HCT116 (cell line): ENCODE measurements around the gene PAK1. TPM values are rescaled to one million over a fixed set of nuclear protein-coding genes. Genes with fewer than 3 reads are reported as not detected.

Source experiments
- ATAC-seq: fragments of 200-7000 bp; cut with Tn5 transposase; 2 replicates; pipeline ENCODE4 v1.9.1; 2020; ENCODE audit warnings: mild to moderate bottlenecking, moderate library complexity
- BruUV-seq: library from RNA; stranded (reverse); fragments of 400-500 nt; replicated peaks from 2 replicates; lab custom pipeline; 2021; lab: Mats Ljungman, UMichigan
- CTCF ChIA-PET: fragments of 300-600 bp; sonication (Branson Sonifier 250); formaldehyde crosslinking; loops from one replicate; lab custom pipeline; 2021; ENCODE audit warnings: antibody characterized with exemption; lab: Charles Lee
- POLR2A ChIA-PET: fragments of 300-600, 350-600 bp; sonication (Branson Sonifier 250); formaldehyde crosslinking; loops from one replicate; lab custom pipeline; 2021; ENCODE audit warnings: antibody characterized with exemption; lab: Charles Lee
- RAD21 ChIA-PET, 2 experiments: fragments of 300-600 bp; sonication (Branson Sonifier 250); formaldehyde crosslinking; loops; one replicate each; lab custom pipeline; 2023; ENCODE audit warnings: low total read pairs in 2 of 2; ENCODE audit not compliant: uncharacterized antibody in 2 of 2, unreplicated experiment in 2 of 2, low non-redundant PET in 1 of 2; lab: Charles Lee
- DNase-seq: peaks from one replicate; pipeline ENCODE4 v3.0.0-alpha.2; 2010; ENCODE audit warnings: low read depth, low spot score
- H2AFZ ChIP-seq: fragments of 200-600 bp; shearing (Covaris generic), sonication (generic); 2 replicates; pipeline ENCODE4 v1.6.1; 2017; ENCODE audit warnings: low read depth, mixed run types, mixed read lengths, antibody characterized with exemption, low read length; ENCODE audit not compliant: poor library complexity, severe bottlenecking
- H3K27ac ChIP-seq: 2 replicates; pipeline ENCODE4 v1.5.1; 2012; ENCODE audit warnings: low read depth, low read length
- H3K27me3 ChIP-seq: fragments of 200-600 bp; sonication (generic); 2 replicates; pipeline ENCODE4 v1.6.1; 2016; ENCODE audit warnings: mixed run types, low read length, mixed read lengths; ENCODE audit not compliant: insufficient read depth
- H3K36me3 ChIP-seq, 2 experiments: fragments of 200-500 bp in 1 of 2; fragments of 200-600 bp in 1 of 2; sonication (Bioruptor generic) in 1 of 2; sonication (generic) in 1 of 2; 2 replicates each; pipeline versions ENCODE4 v1.5.1 to v1.6.1; 2014 to 2016; ENCODE audit warnings: low read length in 2 of 2, inconsistent platforms in 1 of 2, mixed read lengths in 1 of 2, mixed run types in 1 of 2; ENCODE audit not compliant: insufficient read depth in 2 of 2, control insufficient read depth in 1 of 2
- H3K4me1 ChIP-seq, 2 experiments: fragments of 200-600 bp in 1 of 2; sonication (generic) in 1 of 2; 2 replicates each; pipeline versions ENCODE4 v1.5.1 to v1.6.1; 2012 to 2017; ENCODE audit warnings: low read length in 2 of 2, inconsistent platforms in 1 of 2, mild to moderate bottlenecking in 1 of 2, mixed read lengths in 1 of 2, mixed run types in 1 of 2, moderate library complexity in 1 of 2; ENCODE audit not compliant: insufficient read depth in 2 of 2, control insufficient read depth in 1 of 2
- H3K4me2 ChIP-seq: fragments of 200-600 bp; sonication (generic); 2 replicates; pipeline ENCODE4 v1.6.1; 2017; ENCODE audit warnings: mixed run types, low read length, mixed read lengths
- H3K4me3 ChIP-seq, 2 experiments: fragments of 200-600 bp in 1 of 2; sonication (generic) in 1 of 2; replicated peaks in 1 of 2; 2 replicates each; pipeline ENCODE4 v1.5.1; 2011 to 2016; ENCODE audit warnings: low read length in 2 of 2, control low read depth in 1 of 2, low read depth in 1 of 2, mild to moderate bottlenecking in 1 of 2, mixed read lengths in 1 of 2, mixed run types in 1 of 2
- H3K79me2 ChIP-seq: fragments of 200-600 bp; sonication (generic); 2 replicates; pipeline ENCODE4 v1.6.1; 2017; ENCODE audit warnings: mild to moderate bottlenecking, mixed run types, low read length, moderate library complexity, mixed read lengths; ENCODE audit not compliant: insufficient read depth
- H3K9ac ChIP-seq: fragments of 200-600 bp; sonication (generic); 2 replicates; pipeline ENCODE4 v1.6.1; 2016; ENCODE audit warnings: low read length, mixed read lengths
- H3K9me2 ChIP-seq: fragments of 200-600 bp; sonication (generic), shearing (Covaris generic); 2 replicates; pipeline ENCODE4 v1.6.1; 2017; ENCODE audit warnings: mixed run types, mild to moderate bottlenecking, moderate library complexity; ENCODE audit not compliant: insufficient read depth
- H3K9me3 ChIP-seq, 2 experiments: fragments of 200-500 bp in 1 of 2; fragments of 200-600 bp in 1 of 2; sonication (Bioruptor generic) in 1 of 2; sonication (generic) in 1 of 2; 2 replicates each; pipeline ENCODE4 v1.6.1; 2014 to 2017; ENCODE audit warnings: low read length in 2 of 2, mixed read lengths in 2 of 2, inconsistent platforms in 1 of 2, low read depth in 1 of 2, mild to moderate bottlenecking in 1 of 2, mixed run types in 1 of 2, moderate library complexity in 1 of 2; ENCODE audit not compliant: control insufficient read depth in 1 of 2, insufficient read depth in 1 of 2
- H4K20me1 ChIP-seq: fragments of 200-600 bp; sonication (generic), shearing (Covaris generic); 2 replicates; pipeline ENCODE4 v1.6.1; 2017; ENCODE audit warnings: mixed run types, mild to moderate bottlenecking, moderate library complexity; ENCODE audit not compliant: insufficient read depth
- CBX3 ChIP-seq: IDR thresholded peaks from 2 replicates; pipeline ENCODE4 v1.6.1; 2012; ENCODE audit warnings: low read depth
- EGR1 ChIP-seq: IDR thresholded peaks from 2 replicates; pipeline ENCODE4 v1.6.1; 2012; ENCODE audit warnings: low read depth
- EZH2phosphoT487 ChIP-seq: fragments of 200-600 bp; IDR thresholded peaks from 2 replicates; pipeline ENCODE4 v1.6.1; 2018; ENCODE audit warnings: antibody characterized with exemption, borderline replicate concordance
- FOSL1 ChIP-seq: IDR thresholded peaks from 2 replicates; pipeline ENCODE4 v1.6.1; 2012; ENCODE audit warnings: low read depth
- JUND ChIP-seq: IDR thresholded peaks from 2 replicates; pipeline ENCODE4 v1.6.1; 2012
- POLR2A ChIP-seq: IDR thresholded peaks from 2 replicates; pipeline ENCODE4 v1.7.0; 2011; ENCODE audit warnings: borderline replicate concordance; ENCODE audit not compliant: insufficient read depth, insufficient read length; ENCODE audit errors: extremely low read depth
- POLR2AphosphoS5 ChIP-seq: IDR thresholded peaks from 2 replicates; pipeline ENCODE4 v1.6.1; 2011; ENCODE audit warnings: mild to moderate bottlenecking, low read depth, low read length, moderate library complexity
- RAD21 ChIP-seq: IDR thresholded peaks from 2 replicates; pipeline ENCODE4 v1.6.1; 2012; ENCODE audit warnings: low read depth, mild to moderate bottlenecking
- REST ChIP-seq: IDR thresholded peaks from 2 replicates; pipeline ENCODE4 v1.6.1; 2012; ENCODE audit warnings: low read depth
- SIN3A ChIP-seq: IDR thresholded peaks from 2 replicates; pipeline ENCODE4 v1.6.1; 2012; ENCODE audit warnings: low read depth
- SP1 ChIP-seq: IDR thresholded peaks from 2 replicates; pipeline ENCODE4 v1.6.1; 2012; ENCODE audit warnings: low read depth
- ZBTB33 ChIP-seq: IDR thresholded peaks from 2 replicates; pipeline ENCODE4 v1.6.1; 2011; ENCODE audit warnings: mild to moderate bottlenecking, low read length, moderate library complexity; ENCODE audit not compliant: insufficient replicate concordance; ENCODE audit errors: extremely low read depth
- ZNF274 ChIP-seq: fragments of 200-500 bp; sonication (Bioruptor generic); IDR thresholded peaks from 2 replicates; pipeline ENCODE4 v1.6.1; 2014; ENCODE audit warnings: mild to moderate bottlenecking, low read depth, low read length, inconsistent platforms
- intact Hi-C: fragments of 100-400 bp; cut with micrococcal nuclease; formaldehyde crosslinking; loops from 2 replicates; pipeline ENCODE4 v1.10.0; 2022
- total RNA-seq: library from RNA; stranded (reverse); gene quantifications from one replicate; pipeline ENCODE4 v1.2.1, GENCODE V29; 2021; ENCODE audit not compliant: unreplicated experiment
- TF ChIP-seq, protein P1 (sequence below), 3 experiments: fragments of 200-600 bp in 1 of 3; sonication (generic) in 1 of 3; IDR thresholded peaks in 2 of 3; conservative IDR thresholded peaks in 1 of 3; 2 replicates each; pipeline ENCODE4 v1.5.1; 2012 to 2017; ENCODE audit warnings: low read depth in 2 of 3, low read length in 2 of 3, antibody characterized with exemption in 1 of 3, borderline replicate concordance in 1 of 3, control low read depth in 1 of 3, mild to moderate bottlenecking in 1 of 3, mixed read lengths in 1 of 3, mixed run types in 1 of 3, moderate library complexity in 1 of 3; ENCODE audit not compliant: insufficient read depth in 1 of 3

The PAK1 gene
- total RNA-seq, 1 experiment from 2014 or later, result 56.1 TPM

DNA sequence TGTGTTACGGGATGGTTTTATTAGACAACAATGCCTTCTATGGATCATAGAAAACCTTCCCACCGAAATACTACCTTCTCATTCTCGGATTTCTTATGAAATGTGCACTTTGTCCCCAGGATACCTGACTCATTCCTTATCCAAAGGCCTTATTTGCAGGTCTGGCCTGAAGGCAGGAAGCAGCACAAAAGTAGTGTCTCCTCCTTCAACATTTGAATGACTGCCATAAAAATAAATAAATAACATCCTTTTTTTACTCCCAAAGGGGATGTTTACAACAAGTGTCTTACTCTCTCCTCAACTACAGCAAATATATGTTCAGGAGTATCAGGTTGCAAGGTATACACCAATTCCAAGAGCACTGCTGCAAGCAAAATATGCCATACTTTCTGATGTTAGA, 41.6 kb upstream of the PAK1 start:
- no peak for TF ChIP-seq EGR1
- TF ChIP-seq, protein P1, sequence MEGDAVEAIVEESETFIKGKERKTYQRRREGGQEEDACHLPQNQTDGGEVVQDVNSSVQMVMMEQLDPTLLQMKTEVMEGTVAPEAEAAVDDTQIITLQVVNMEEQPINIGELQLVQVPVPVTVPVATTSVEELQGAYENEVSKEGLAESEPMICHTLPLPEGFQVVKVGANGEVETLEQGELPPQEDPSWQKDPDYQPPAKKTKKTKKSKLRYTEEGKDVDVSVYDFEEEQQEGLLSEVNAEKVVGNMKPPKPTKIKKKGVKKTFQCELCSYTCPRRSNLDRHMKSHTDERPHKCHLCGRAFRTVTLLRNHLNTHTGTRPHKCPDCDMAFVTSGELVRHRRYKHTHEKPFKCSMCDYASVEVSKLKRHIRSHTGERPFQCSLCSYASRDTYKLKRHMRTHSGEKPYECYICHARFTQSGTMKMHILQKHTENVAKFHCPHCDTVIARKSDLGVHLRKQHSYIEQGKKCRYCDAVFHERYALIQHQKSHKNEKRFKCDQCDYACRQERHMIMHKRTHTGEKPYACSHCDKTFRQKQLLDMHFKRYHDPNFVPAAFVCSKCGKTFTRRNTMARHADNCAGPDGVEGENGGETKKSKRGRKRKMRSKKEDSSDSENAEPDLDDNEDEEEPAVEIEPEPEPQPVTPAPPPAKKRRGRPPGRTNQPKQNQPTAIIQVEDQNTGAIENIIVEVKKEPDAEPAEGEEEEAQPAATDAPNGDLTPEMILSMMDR (IDR thresholded peaks at IDR 0.05 in 2 of 3, conservative IDR thresholded peaks at IDR 0.05 in 1 of 3; ENCODE audit: borderline replicate concordance in 1 of 3, insufficient read depth in 1 of 3, low read depth in 2 of 3, low read length in 2 of 3), result no peak
- TF ChIP-seq CBX3, result no peak
- TF ChIP-seq SP1, result no peak
- no peak for TF ChIP-seq POLR2A
- TF ChIP-seq EZH2phosphoT487, result no peak
- no peak for TF ChIP-seq FOSL1
- TF ChIP-seq SIN3A, result no peak
- TF ChIP-seq POLR2AphosphoS5, result no peak
- no peak for TF ChIP-seq ZBTB33
- TF ChIP-seq JUND, result no peak
- TF ChIP-seq RAD21, result no peak
- no peak for TF ChIP-seq ZNF274
- TF ChIP-seq REST, result no peak
- no peak overlapping the region for H3K27ac ChIP-seq
- no peaks in the 10 kb centered on the region for H3K4me1 ChIP-seq
- no peaks in the 10 kb centered on the region for H4K20me1 ChIP-seq
- ChIA-PET RAD21 (no interaction called here), POLR2A (no interaction called here), CTCF (no interaction called here)
- no peaks in the 10 kb centered on the region for H3K9me3 ChIP-seq
- no peak for DNase-seq
- H3K9me2 ChIP-seq, result no peaks in the 10 kb centered on the region
- H2AFZ ChIP-seq, result no peak overlapping the region
- intact Hi-C loops, result no loop called here
- H3K79me2 ChIP-seq, result no peaks in the 10 kb centered on the region
- H3K4me2 ChIP-seq, result no peak overlapping the region
- no peaks in the 10 kb centered on the region for H3K27me3 ChIP-seq
- no TSS peak for BruUV-seq
- no peak overlapping the region for H3K4me3 ChIP-seq
- no peak for ATAC-seq
- no peaks in the 10 kb centered on the region for H3K36me3 ChIP-seq
- no peak overlapping the region for H3K9ac ChIP-seq
